HG02943 (cell line): Measurements from ENCODE around the gene LAMA5.

Experiments used
- ATAC-seq: cut with Tn5 transposase; IDR thresholded peaks from one replicate; pipeline ENCODE4 v1.9.1; 2021; ENCODE audit warnings: mild to moderate bottlenecking, low read depth, moderate library complexity; ENCODE audit not compliant: unreplicated experiment

LAMA5 gene

DNA sequence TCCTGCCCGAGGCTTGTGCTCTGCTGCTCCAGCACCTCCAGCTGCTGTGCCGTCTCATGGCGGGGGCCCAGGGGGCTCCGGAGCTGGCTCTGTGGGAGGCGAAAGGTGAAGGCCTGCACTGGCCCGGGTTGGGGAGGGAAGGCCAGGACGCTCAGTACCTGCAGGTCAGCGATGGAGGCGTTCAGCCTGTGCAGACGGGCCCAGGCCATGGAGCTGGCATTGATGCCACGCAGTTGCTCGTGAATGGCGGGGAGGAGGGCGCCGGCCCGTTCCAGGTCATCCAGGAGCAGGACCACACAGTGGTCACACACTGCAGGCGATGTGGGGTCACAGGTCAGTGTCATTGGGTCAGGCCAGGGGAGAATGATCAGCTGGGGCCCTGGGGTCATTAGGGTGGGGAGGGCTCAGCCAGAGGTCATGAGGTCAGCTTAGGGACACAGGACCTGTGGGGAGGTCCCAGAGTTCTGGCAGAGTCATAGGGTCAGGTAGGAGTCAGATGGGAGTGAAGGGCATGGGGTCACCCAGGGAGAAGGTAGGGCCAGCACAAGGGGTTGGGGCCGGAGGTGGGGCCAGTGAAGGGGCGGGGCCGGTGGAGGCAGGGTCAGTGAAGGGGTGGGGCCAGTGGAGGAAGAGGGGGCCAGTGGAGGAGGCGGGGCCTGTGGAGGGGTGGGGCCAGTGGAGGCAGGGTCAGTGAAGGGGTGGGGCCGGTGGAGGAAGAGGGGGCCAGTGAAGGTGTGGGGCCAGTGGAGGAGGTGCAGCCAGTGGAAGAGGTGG is 46.3 kb downstream of the LAMA5 start:
- ATAC-seq: no peak

DNA sequence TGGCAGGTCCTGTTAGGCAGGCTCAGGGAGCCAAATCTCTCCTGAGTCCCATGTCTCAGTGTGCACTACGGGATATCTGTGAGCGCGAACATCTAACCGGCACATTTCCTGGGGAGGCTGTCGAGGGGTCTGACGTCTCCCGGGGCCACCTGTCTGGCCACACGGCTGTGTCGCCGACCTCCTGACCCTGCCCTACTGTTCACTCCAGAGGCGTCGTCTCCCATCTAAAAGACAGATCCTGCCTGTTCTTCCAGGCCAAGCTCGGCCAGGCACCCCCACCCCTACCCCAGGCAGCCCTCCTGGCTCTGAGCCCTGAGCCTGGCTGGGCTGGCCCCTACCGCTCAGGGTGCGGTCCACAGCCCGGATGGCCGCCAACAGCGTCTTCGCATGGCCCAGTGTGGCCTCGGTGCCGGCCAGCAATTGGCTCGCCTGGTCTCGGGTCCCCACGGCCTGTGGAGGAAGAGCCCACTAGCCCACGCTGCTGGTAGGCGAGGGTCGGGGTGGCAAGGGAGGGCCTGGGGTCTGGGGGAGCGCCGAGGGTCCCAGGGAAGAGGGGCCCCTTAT is 47.7 kb downstream of the LAMA5 start:
- no peak for ATAC-seq

DNA sequence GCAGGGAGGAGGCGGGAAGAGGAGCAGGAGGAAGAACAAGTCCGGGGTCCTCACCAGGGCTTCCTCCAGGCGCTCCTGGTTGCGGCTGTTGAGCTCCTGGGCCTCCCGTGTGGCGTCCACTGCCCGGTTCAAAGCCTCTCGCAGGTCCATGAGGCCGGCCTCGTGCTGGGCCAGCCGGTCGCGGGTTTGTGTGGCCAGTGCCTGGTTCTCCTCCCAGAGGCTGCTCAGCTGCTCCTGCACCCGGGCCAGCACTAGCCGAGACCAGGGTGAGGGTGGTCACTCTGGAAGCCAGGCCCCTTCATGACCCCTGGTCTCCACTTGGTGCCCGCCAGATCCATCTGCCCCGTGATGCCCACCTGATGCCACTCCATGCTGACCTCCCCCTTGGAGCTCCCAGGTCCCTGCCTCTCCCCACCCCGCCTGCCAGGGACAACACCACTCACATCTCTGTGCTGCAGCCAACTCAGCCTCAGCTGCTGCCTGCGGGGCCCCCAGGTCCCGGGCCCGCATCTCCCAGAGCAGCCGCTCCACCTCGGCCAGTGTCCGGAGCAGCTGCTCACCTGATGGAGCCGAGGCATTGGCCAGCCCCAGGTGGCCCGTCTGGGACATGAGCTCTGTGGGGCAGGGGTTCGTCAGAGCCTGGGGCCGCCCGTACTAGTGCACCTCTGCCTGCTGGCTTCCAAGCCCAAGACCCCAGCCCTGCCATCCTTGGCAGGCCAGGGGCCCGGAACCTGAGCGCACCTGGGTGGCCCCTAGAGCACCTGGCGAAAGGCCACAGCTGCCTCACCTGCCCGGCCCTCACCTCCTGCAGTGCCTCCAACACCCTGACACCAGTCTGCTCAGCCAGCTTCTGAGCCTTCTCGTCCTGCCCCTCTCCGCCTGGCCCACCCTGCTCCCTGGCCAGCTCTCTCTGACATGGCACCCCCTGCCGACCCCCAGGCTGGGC is 48.4 kb downstream of the LAMA5 start:
- ATAC-seq: no peak

DNA sequence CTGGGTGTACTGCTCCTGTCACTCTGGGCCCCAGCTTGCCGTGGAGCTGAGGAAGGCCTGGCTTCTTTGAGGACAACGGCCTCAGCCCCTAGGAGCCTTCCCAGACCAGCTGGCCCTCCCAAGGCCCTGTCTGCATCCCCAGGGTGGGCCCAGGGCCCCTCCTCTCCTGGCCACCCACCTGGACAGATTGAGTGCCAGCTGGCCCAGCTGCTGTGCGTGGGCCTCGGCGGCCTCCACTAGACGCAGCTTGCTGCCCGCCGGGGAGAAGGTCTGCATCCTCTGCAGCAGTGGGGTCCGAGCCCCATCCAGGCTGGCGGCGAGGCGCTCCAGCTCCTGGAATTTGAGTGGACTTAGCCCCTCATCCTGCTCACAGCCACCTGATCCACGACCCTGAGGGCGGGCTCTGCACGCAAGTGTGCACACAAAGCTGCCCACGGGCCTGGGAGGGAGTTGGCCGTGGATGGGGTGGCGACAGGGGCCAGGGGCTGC is 49.9 kb downstream of the LAMA5 start:
- ATAC-seq: no peak

DNA sequence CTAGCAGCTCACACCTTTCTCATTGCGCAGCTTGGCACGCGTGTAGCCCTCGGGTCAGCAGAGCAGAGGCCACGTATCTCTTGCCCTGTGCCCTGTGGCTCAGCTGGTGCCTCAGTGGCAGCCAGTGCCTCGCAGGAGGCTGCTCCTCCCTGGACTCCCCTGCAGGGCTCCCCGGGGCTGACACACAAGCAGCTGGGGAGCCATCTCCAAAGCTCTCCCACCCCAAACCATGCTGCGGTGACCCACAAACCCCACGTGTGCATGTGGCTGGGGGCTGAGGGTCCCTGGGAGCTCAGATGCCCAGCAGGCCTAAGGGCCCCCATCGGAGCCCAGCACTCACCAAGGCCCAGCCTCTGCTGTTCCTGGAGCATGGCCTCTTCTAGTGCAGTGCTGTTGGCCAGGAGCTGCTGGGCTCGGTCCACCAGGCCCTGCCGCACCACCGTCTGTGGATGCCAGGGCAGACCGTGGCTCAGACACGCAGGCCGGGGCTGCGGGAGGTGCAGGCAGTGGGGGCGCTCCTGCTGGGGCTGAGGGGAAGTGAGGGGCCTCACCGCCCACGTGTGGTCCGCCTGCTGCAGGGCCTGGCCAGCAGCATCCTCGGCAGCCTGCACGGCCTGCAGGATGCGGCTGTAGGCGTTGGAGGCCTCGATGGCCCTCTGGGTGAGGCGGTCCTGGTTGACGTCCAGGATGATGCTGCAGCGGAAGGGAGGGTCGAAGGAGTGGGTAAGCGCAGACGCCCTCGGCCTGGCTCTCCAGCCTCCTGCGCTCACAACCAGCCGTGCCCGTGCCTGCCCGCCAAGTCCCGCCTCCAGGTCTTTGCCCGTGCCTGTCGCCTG is 50.6 kb downstream of the LAMA5 start:
- no peak for ATAC-seq

DNA sequence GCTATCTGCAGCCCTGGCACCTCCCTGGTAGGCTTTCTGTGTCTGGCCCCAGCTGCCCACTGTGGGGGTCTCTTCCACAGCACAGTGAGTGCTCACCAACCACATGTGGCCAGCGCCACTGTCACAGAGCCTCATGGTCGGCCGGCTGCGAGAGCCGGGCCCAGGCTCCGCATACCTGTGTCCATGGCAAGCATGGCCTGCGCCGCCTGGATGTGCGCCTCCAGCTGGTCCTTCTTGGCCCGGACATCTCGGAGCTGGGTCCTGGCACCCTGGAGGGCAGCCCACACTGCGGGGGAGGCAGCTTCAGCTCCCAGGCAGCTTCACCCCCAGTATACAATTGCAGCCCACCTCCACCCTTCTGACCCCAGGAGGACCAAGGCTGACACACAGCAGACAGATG is 51.3 kb downstream of the LAMA5 start:
- no peak for ATAC-seq

DNA sequence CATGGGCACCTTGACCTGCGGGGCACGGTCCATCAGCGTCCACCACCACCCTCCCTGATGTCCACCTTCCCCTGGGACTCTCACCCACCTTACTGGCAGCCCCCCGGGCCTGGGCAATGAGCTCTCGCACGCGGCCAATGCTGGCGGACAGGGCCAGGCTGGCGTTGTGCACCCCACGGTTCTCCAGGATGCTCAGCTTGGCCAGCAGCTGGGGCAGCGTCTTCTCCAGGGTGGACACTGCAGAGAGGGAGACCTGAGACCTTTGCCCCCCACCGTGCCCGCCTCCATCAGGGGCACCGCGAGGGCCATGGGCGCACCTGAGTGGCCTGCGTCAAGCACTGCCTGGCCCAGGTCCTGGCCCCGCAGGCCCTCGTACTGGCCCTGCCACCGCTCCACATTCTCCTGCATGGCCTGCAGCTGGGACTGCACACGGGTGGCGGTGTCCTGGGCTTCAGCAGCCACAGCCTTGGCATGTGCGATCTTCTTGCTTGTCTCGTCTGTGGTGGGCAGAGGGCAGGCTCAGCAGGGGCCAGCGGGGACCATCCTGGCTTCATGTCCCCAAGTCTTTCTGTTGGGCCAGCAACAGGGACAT is 52.3 kb downstream of the LAMA5 start:
- ATAC-seq: no peak

DNA sequence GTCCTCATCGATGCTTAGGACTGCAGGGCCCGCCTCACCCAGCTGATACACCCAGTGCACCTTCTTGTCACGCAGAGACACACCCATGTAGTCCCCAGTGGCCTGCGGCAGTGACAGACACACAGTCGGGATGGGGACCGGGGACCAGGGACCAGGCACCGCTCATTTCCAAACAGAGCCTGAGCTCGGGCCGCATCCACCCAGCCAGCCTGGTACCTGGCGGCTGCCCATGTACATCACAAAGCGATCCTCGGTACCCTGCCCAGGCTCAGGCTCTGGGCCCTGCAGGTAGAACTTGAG is 52.8 kb downstream of the LAMA5 start:
- ATAC-seq: no peak

DNA sequence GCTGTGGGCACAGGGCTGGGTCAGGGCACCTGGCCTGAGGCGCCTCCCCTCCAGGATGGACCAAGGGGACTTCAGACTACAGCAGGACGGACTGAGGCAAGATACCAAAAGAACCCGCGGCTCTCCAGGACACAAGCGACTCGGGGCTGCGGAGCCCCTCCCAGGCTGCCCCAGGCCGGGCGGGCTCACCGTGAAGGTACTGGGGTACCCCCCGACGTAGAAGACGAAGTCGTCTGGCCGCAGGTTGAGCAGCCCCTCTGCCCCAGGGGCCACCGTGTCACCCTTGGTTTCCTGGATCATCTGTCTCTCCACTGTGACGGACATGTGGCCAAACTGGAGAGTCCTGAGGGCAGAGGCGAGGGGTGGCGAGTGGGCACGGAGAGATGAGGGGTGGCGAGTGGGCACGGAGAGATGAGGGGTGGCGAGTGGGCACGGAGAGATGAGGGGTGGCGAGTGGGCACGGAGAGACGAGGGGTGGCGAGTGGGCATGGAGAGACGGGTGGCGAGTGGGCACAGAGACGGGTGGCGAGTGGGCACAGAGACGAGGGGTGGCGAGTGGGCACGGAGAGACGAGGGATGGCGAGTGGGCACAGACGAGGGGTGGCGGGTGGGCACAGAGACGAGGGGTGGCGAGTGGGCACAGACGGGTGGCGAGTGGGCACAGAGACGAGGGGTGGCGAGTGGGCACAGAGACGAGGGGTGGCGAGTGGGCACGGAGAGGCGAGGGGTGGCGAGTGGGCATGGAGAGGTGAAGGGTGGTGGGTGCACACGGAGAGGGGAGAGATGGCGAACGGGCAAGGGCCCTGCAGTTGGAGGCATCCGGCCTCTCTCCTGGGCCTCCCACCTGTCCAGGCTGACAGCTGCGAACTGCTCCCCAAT is 53.4 kb downstream of the LAMA5 start:
- no peak for ATAC-seq

DNA sequence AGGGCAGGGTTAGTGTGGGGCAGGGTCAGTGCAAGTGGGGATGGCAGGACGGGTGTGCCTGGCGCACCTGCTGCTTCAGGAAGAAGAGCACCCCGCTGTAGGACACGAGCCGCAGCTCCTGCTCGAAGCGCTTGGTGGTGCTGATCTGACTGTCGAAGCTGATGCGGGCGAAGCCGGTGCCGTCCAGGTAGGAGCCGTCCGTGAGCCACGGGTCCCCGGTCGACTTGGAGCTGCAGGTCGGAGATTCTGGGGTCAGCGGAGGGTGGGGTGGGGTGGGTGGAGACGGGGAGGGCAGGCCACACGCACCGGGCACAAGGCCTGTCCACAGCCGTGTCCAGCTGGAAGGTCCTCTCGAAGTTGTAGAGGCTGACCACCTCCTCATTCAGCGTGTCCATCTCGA is 54.1 kb downstream of the LAMA5 start:
- ATAC-seq: no peak

DNA sequence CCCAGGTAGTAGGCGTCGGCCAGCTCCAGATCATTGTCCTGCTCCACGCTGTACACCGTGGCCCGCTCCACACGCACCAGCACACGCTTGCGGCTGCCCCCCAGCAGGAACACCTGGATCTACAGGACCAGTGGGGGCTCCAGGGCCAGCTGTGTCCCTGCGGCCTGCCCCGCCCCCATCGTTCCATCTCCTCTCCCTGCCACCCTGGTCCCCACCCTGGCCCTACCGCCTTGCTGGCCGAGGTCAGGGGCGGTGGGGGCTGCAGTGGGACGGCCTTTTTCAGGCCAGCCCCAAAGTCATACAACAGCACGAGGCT is 54.5 kb downstream of the LAMA5 start:
- ATAC-seq: no peak

DNA sequence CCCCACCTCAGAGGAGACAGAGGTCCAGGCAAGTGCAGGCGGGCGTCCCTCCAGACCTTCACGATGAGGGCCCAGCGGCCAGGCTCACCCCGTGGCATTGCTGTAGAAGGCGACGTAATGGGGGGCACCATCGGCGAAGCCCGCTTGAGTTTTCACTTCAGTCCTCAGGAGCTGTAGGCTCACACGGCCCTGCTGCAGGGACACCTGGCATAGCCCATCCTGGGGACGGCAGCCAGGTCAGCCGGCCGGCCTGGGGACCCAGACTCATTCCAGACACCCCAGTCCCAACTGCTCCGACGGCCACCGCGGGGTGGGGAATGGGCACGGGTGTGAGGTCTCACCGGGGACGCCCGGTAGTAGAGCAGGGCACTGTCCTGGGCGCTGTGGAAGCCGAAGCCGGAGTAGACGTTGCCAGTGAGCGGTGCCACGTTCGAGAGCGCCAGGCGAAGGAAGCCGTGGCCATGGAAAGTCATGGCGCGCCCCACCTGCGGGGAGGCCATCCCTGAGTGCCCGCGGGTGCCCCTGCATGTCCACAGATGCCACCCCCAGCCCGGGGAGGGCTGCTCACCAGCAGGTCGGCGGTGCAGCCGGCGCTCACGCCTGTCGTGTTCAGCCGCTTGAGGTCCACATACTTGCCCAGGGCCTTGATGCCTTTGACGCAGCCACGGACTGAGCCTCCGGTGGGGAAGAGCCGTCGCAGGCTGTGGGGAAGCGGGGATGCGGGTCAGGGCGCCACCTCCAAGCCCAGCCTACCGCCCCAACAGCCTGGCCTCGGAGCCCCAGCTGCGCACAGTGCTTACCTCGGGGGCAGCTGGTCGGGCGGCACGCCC is 55.1 kb downstream of the LAMA5 start:
- no peak for ATAC-seq

DNA sequence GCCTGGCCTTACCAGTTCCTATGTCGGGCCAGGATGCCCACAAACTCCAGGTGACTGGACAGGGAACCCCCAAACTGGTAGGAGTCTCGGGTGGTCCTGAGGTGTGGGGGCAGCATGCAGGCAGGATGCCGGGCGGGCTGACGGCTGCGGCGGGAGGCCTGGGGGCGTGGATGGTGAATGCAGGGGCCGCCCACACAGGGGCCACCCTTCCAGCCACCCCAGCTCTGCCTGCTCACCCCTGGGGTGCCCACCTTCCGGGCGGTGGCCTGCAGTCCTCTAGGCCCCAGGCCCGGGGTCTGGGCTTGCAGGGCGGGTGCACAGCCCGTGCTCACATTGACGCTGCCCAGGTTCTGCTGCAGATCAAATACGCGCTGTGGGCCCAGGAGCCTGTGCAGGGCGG is 56.0 kb downstream of the LAMA5 start:
- no peak for ATAC-seq

DNA sequence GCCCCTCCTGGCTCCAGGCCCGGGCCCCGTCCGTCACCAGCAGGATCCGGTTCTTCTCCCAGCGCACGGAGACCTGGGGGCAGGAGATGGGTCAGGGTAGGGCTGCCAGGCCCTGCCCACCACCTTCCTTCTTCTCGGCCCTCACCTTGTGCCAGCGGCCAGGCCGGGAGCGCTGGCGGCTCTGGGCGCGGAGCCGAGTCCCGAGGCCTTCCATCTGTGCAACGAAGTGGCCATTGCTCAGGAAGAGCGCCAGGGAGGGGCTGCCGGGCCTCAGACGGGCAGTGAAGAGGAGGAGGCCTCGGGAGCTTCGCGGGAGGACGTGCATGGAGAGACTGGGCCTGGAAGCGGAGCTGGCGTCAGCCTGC is 56.4 kb downstream of the LAMA5 start:
- no peak for ATAC-seq

DNA sequence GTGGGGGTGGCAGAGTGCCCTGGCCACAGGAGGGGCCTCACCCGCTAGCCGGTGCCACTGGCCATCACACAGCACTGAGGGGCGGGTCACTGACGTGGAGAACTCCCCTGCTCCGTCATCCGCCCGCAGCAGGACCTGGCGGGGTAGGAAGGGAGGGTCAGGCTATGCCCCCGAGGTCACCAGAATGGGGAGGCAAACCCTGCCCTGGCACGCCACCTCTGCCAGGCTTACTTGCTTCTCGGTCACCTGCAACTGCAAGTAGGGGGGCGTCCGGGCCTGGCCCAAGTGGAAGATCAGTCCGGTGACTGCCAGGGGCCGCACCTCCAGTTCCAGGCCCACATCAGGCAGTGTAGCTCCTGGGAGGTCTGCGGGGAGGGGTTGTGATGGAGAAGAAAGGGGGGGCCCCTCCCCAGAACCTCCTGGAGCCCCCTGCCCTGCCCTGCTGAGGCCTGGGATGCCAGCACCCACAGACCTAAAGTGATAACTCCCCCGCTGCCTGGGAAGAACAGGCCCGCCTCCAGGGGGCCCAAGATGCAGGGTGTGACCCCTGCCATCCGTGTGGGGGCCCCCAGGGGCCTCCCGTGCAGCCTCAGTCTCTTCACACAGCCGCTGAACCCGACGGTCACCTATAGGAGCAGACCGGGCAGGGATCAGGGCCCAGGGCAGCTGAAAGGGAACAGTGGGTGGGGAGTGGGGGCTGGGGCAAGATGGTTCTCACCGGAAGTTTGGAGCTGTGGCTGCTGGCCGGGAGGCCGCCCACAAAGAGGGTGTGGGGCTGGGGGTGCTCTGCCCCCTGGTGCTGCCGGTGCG is 57.0 kb downstream of the LAMA5 start:
- ATAC-seq: no peak

DNA sequence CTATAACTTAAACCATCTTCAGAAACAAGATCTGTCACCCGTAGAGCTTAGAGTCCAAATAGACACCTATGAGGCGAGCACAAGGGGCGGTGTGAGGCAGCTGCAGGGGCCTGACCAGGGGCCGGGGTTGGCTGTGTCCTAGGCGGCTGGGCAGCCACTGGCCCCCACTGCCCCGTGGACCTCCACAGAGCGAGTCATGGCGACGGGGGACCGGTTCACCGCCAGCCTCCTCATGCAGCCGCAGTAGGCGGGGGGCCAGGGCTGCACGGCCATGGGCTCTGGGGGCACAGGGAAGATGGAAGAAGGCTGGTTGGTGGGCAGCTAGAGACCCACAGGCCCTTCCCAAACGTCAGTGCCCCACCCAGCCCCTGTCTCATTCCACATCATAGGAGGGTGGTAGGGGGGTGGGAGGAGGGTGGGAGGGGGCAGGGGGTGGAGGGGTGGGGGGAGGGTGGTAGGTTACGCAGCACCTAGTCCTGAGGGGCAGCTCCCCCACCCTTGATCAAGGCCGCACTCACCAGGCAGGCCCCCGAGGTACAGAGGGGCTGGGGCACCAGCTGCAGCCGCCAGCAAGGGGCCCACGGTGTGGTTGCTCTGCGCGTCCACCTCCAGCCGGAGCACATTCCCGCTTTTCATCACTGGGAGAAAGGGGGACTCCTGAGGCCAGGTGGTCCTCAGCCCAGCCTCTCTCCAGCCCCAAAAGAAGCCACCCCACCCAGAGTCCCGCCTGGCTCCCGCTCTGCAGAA is 57.7 kb downstream of the LAMA5 start:
- no peak for ATAC-seq
